OCI-LY7 (cell line): Measurements from ENCODE around the gene SHTN1.

ENCODE experiments used
- CTCF ChIP-seq: fragments of 200-600 bp; sonication (generic); conservative IDR thresholded peaks from 2 replicates; pipeline ENCODE4 v1.5.1; 2014; ENCODE audit warnings: mild to moderate bottlenecking, antibody characterized with exemption, low read length, moderate library complexity, mixed read lengths
- EZH2phosphoT487 ChIP-seq: fragments of 200-600 bp; sonication (generic); IDR thresholded peaks from 2 replicates; pipeline ENCODE4 v1.6.1; 2018; ENCODE audit warnings: low read depth, borderline replicate concordance, mild to moderate bottlenecking, mixed run types, antibody characterized with exemption, low read length, moderate library complexity, mixed read lengths

DNA sequence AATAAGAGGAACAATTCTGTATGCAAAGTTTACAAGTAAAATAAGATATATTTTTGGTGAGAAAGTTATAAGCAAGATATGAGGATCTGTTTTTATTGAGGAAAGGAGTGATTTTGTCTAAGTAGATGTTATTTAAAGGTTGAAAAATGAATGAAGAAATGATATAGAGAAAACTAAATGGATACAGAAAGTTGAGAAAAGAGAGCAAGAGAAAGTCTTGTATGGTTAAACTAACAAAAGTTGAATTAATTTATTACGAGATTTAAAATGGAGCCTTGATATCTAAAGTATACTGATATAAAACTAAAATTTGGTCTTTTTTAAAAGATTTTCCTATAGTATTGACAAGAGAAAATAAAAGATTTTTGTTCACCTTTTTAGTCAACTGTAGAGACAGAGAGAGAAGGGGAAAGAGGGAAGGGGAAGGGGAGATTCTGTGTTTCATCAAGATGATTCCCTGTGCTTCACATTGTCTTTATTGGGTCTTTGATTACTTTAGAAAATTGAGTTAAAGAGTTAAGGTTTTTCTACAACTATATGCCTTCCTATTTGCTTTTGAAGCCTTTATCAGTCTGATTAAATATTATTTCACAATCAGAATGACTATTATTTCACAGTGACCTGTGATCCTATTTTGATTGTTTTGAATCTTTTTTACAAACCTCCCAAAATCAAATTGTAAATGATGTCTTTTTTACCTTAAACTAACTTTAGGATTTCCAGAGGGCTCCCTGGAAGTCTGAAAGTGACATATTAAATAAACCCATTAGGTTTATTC, 10.7 kb downstream of the SHTN1 start:
- TF ChIP-seq CTCF: no peak
- no peak for TF ChIP-seq EZH2phosphoT487
